D721Med (cell line): ENCODE data around the gene MRPL36.

ENCODE experiments used
- DNase-seq: peaks from one replicate; pipeline ENCODE4 v3.0.0; 2011; ENCODE audit warnings: low spot score; ENCODE audit not compliant: insufficient read length
- FAIRE-seq: peaks from 2 replicates; lab custom pipeline; 2011; peaks lifted over from hg19 to GRCh38; lab: Jason Lieb, UNC
- CTCF ChIP-seq: IDR thresholded peaks from 2 replicates; pipeline ENCODE4 v1.5.1; 2012; ENCODE audit warnings: mild to moderate bottlenecking, control low read depth; ENCODE audit not compliant: insufficient read depth; ENCODE audit errors: missing control alignments

Gene MRPL36

GRCh38 chr5:1842004-1842819, 42.6 kb upstream of the MRPL36 start:
- FAIRE-seq (no peak), DNase-seq (no peak)
- no peak for TF ChIP-seq CTCF

GRCh38 chr5:1840741-1841521, 41.3 kb upstream of the MRPL36 start:
- FAIRE-seq (no peak), DNase-seq (no peak)
- TF ChIP-seq CTCF: no peak

GRCh38 chr5:1840071-1840547, 40.5 kb upstream of the MRPL36 start:
- FAIRE-seq (no peak), DNase-seq (no peak)

GRCh38 chr5:1838013-1838412, 38.4 kb upstream of the MRPL36 start:
- TF ChIP-seq CTCF: no peak
- DNase-seq: no peak
- no peak for FAIRE-seq

More at GRCh38 chr5:1840071-1840547, 40.5 kb upstream of the MRPL36 start:
- TF ChIP-seq CTCF: no peak

- TF ChIP-seq CTCF: no peak
- DNase-seq (no peak), FAIRE-seq (no peak)
These were observed 37.5 kb upstream of the MRPL36 start for GRCh38 chr5:1836891-1837880.

- FAIRE-seq (no peak), DNase-seq (no peak)
- no peak for TF ChIP-seq CTCF
These were observed 36.7 kb upstream of the MRPL36 start for GRCh38 chr5:1836176-1836890.
